ENCODE results near the gene ATP13A2.

Gene ATP13A2
- long read RNA-seq, partial matches to known transcripts = 7 of 7 reads
- long read RNA-seq, other reads (novel, unspliced or antisense) = 0 of 7 reads

DNA sequence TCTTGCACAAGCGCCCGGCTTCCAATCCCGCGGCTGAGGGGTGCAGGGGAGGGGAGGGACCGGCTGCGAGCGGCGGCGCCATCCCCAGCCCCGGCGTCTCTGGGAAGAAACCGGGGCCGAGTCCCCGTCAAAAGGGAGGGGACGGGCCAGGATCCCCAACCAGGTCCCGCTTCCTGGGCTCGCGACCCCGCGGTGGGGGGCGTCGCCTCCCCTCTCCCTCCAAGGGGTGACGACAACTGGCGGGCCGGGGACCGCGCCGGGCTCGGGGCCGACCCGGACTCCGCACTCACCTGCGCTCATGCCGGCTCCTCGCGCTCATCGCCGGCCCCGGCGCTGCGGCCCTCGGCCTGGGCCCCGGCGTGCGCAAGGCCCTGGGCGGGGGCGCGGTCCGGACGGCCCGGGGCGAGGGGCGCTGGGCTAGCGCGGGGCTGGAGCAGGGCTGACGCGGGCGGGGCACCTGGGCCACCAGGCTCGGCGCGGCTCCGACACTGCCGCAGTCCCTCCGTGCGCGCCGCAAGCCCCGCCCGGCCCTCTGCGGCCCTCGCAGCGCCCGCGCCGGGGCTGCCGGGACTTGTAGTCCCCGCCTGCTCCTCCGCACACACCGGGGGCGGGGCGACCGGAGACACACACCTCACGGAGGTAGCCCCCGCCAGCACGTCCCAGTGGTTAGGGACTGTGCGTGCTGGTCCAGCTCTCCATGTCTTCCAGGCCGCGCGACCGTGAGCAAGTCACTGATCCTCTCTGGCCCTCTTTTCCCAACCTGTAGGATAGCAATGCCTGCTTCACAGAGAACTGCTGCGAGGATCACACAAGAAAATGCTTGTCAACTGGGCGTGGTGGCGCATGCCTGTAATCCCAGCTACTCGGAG, at the start of gene ATP13A2:
Gene ATP13A2 (minus strand): TSS at position 490 of the 869 bp plus-strand sequence. CDS start 190 bp downstream, at position 300.
- H3K27ac ChIP-seq (replicated peaks) = no peak within 1 kb of the TSS
- TF ChIP-seq SPI1 (IDR thresholded peaks at IDR 0.05; ENCODE audit: borderline replicate concordance, low read depth) = no peak
- TF ChIP-seq CTCF (IDR thresholded peaks at IDR 0.05; ENCODE audit: insufficient read depth, low read length) = no peak
- TF ChIP-seq GABPA (IDR thresholded peaks at IDR 0.05; ENCODE audit: low read depth) = no peak
- TF ChIP-seq REST (IDR thresholded peaks at IDR 0.05; ENCODE audit: insufficient replicate concordance, low read depth) = no peak
- TF ChIP-seq POLR2AphosphoS5 (IDR thresholded peaks at IDR 0.05; ENCODE audit: low read depth) = no peak
- peak within 1 kb of the TSS; percentile 77 for H3K4me3 ChIP-seq (replicated peaks; ENCODE audit: insufficient read depth, low read length)
- no peaks in the 10 kb centered on the region for H3K27me3 ChIP-seq (ENCODE audit: insufficient read depth, poor library complexity, severe bottlenecking)
- DNase-seq (ENCODE audit: low read depth in 1 of 2, low spot score in 1 of 2) = peak; percentile 59 to 73

DNA sequence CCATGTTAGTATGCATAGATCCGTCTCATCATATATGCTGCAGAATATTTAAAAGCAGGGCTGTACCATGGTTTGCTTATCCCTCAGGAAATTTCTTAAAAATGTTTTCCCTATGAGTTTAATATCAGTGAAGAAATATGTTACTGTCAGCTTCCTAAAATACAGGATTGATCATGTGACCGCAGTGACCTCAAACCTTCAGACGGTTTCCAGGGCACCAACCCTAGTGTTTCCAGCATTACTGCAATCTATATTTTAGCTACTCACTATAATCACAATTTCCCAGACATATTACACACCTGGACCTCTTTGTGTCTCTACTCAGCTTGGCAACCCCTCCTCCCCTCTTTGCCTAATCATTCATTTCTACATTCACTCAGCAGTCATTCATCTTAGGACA, 49.8 kb upstream of the ATP13A2 start:
- H3K27ac ChIP-seq (replicated peaks) = peak overlapping the region; percentile 85
- DNase-seq (ENCODE audit: low read depth in 1 of 2, low spot score in 1 of 2) = peak in 1 of 2 experiments; percentile 65
- H3K27me3 ChIP-seq (ENCODE audit: insufficient read depth, poor library complexity, severe bottlenecking) = no peaks in the 10 kb centered on the region
- no peak overlapping the region for H3K4me3 ChIP-seq (replicated peaks; ENCODE audit: insufficient read depth, low read length)
- no peak for TF ChIP-seq GABPA (IDR thresholded peaks at IDR 0.05; ENCODE audit: low read depth)
- no peak for TF ChIP-seq POLR2AphosphoS5 (IDR thresholded peaks at IDR 0.05; ENCODE audit: low read depth)

- TF ChIP-seq POLR2AphosphoS5 (IDR thresholded peaks at IDR 0.05; ENCODE audit: low read depth) (no peak), SPI1 (IDR thresholded peaks at IDR 0.05; ENCODE audit: borderline replicate concordance, low read depth) (no peak; the same call in 1 of the 2 replicates), GABPA (IDR thresholded peaks at IDR 0.05; ENCODE audit: low read depth) (no peak), CTCF (IDR thresholded peaks at IDR 0.05; ENCODE audit: insufficient read depth, low read length) (no peak), REST (IDR thresholded peaks at IDR 0.05; ENCODE audit: insufficient replicate concordance, low read depth) (no peak)
- peak; percentile 69 to 74 for DNase-seq (ENCODE audit: low read depth in 1 of 2, low spot score in 1 of 2)
- H3K27ac ChIP-seq (replicated peaks) = peak overlapping the region; percentile 85
- H3K4me3 ChIP-seq (replicated peaks; ENCODE audit: insufficient read depth, low read length) = no peak overlapping the region
- H3K27me3 ChIP-seq (ENCODE audit: insufficient read depth, poor library complexity, severe bottlenecking) = no peaks in the 10 kb centered on the region
Observed at GRCh38 chr1:17060306-17060749, 48.6 kb upstream of the ATP13A2 start.

Measured in HL-60 (cell line).